HCT116 (cell line): Measurements from ENCODE around the gene MAN2A2. TPM values are rescaled to one million over a fixed set of nuclear protein-coding genes. Genes with fewer than 3 reads are reported as not detected.

Experiments
- ATAC-seq: fragments of 200-7000 bp; cut with Tn5 transposase; 2 replicates; pipeline ENCODE4 v1.9.1; 2020; ENCODE audit warnings: mild to moderate bottlenecking, moderate library complexity
- BruUV-seq: library from RNA; stranded (reverse); fragments of 400-500 nt; replicated peaks from 2 replicates; lab custom pipeline; 2021; lab: Mats Ljungman, UMichigan
- CTCF ChIA-PET: fragments of 300-600 bp; sonication (Branson Sonifier 250); formaldehyde crosslinking; loops from one replicate; lab custom pipeline; 2021; ENCODE audit warnings: antibody characterized with exemption; lab: Charles Lee
- POLR2A ChIA-PET: fragments of 300-600, 350-600 bp; sonication (Branson Sonifier 250); formaldehyde crosslinking; loops from one replicate; lab custom pipeline; 2021; ENCODE audit warnings: antibody characterized with exemption; lab: Charles Lee
- RAD21 ChIA-PET, 2 experiments: fragments of 300-600 bp; sonication (Branson Sonifier 250); formaldehyde crosslinking; loops; one replicate each; lab custom pipeline; 2023; ENCODE audit warnings: low total read pairs in 2 of 2; ENCODE audit not compliant: uncharacterized antibody in 2 of 2, unreplicated experiment in 2 of 2, low non-redundant PET in 1 of 2; lab: Charles Lee
- DNase-seq: peaks from one replicate; pipeline ENCODE4 v3.0.0-alpha.2; 2010; ENCODE audit warnings: low read depth, low spot score
- H2AFZ ChIP-seq: fragments of 200-600 bp; shearing (Covaris generic), sonication (generic); 2 replicates; pipeline ENCODE4 v1.6.1; 2017; ENCODE audit warnings: low read depth, mixed run types, mixed read lengths, antibody characterized with exemption, low read length; ENCODE audit not compliant: poor library complexity, severe bottlenecking
- H3K27ac ChIP-seq: 2 replicates; pipeline ENCODE4 v1.5.1; 2012; ENCODE audit warnings: low read depth, low read length
- H3K27me3 ChIP-seq: fragments of 200-600 bp; sonication (generic); 2 replicates; pipeline ENCODE4 v1.6.1; 2016; ENCODE audit warnings: mixed run types, low read length, mixed read lengths; ENCODE audit not compliant: insufficient read depth
- H3K36me3 ChIP-seq, 2 experiments: fragments of 200-500 bp in 1 of 2; fragments of 200-600 bp in 1 of 2; sonication (Bioruptor generic) in 1 of 2; sonication (generic) in 1 of 2; 2 replicates each; pipeline versions ENCODE4 v1.5.1 to v1.6.1; 2014 to 2016; ENCODE audit warnings: low read length in 2 of 2, inconsistent platforms in 1 of 2, mixed read lengths in 1 of 2, mixed run types in 1 of 2; ENCODE audit not compliant: insufficient read depth in 2 of 2, control insufficient read depth in 1 of 2
- H3K4me1 ChIP-seq, 2 experiments: fragments of 200-600 bp in 1 of 2; sonication (generic) in 1 of 2; 2 replicates each; pipeline versions ENCODE4 v1.5.1 to v1.6.1; 2012 to 2017; ENCODE audit warnings: low read length in 2 of 2, inconsistent platforms in 1 of 2, mild to moderate bottlenecking in 1 of 2, mixed read lengths in 1 of 2, mixed run types in 1 of 2, moderate library complexity in 1 of 2; ENCODE audit not compliant: insufficient read depth in 2 of 2, control insufficient read depth in 1 of 2
- H3K4me2 ChIP-seq: fragments of 200-600 bp; sonication (generic); 2 replicates; pipeline ENCODE4 v1.6.1; 2017; ENCODE audit warnings: mixed run types, low read length, mixed read lengths
- H3K4me3 ChIP-seq, 2 experiments: fragments of 200-600 bp in 1 of 2; sonication (generic) in 1 of 2; replicated peaks in 1 of 2; 2 replicates each; pipeline ENCODE4 v1.5.1; 2011 to 2016; ENCODE audit warnings: low read length in 2 of 2, control low read depth in 1 of 2, low read depth in 1 of 2, mild to moderate bottlenecking in 1 of 2, mixed read lengths in 1 of 2, mixed run types in 1 of 2
- H3K79me2 ChIP-seq: fragments of 200-600 bp; sonication (generic); 2 replicates; pipeline ENCODE4 v1.6.1; 2017; ENCODE audit warnings: mild to moderate bottlenecking, mixed run types, low read length, moderate library complexity, mixed read lengths; ENCODE audit not compliant: insufficient read depth
- H3K9ac ChIP-seq: fragments of 200-600 bp; sonication (generic); 2 replicates; pipeline ENCODE4 v1.6.1; 2016; ENCODE audit warnings: low read length, mixed read lengths
- H3K9me2 ChIP-seq: fragments of 200-600 bp; sonication (generic), shearing (Covaris generic); 2 replicates; pipeline ENCODE4 v1.6.1; 2017; ENCODE audit warnings: mixed run types, mild to moderate bottlenecking, moderate library complexity; ENCODE audit not compliant: insufficient read depth
- H3K9me3 ChIP-seq, 2 experiments: fragments of 200-500 bp in 1 of 2; fragments of 200-600 bp in 1 of 2; sonication (Bioruptor generic) in 1 of 2; sonication (generic) in 1 of 2; 2 replicates each; pipeline ENCODE4 v1.6.1; 2014 to 2017; ENCODE audit warnings: low read length in 2 of 2, mixed read lengths in 2 of 2, inconsistent platforms in 1 of 2, low read depth in 1 of 2, mild to moderate bottlenecking in 1 of 2, mixed run types in 1 of 2, moderate library complexity in 1 of 2; ENCODE audit not compliant: control insufficient read depth in 1 of 2, insufficient read depth in 1 of 2
- H4K20me1 ChIP-seq: fragments of 200-600 bp; sonication (generic), shearing (Covaris generic); 2 replicates; pipeline ENCODE4 v1.6.1; 2017; ENCODE audit warnings: mixed run types, mild to moderate bottlenecking, moderate library complexity; ENCODE audit not compliant: insufficient read depth
- CBX3 ChIP-seq: IDR thresholded peaks from 2 replicates; pipeline ENCODE4 v1.6.1; 2012; ENCODE audit warnings: low read depth
- CTCF ChIP-seq, 3 experiments: fragments of 200-600 bp in 1 of 3; sonication (generic) in 1 of 3; IDR thresholded peaks in 2 of 3; conservative IDR thresholded peaks in 1 of 3; 2 replicates each; pipeline ENCODE4 v1.5.1; 2012 to 2017; ENCODE audit warnings: low read depth in 2 of 3, low read length in 2 of 3, antibody characterized with exemption in 1 of 3, borderline replicate concordance in 1 of 3, control low read depth in 1 of 3, mild to moderate bottlenecking in 1 of 3, mixed read lengths in 1 of 3, mixed run types in 1 of 3, moderate library complexity in 1 of 3; ENCODE audit not compliant: insufficient read depth in 1 of 3
- EZH2 ChIP-seq: fragments of 200-600 bp; sonication (generic); IDR thresholded peaks from 2 replicates; pipeline ENCODE4 v1.6.1; 2017; ENCODE audit warnings: antibody characterized with exemption, mixed run types
- MAX ChIP-seq: IDR thresholded peaks from 2 replicates; pipeline ENCODE4 v1.6.1; 2012
- POLR2A ChIP-seq: IDR thresholded peaks from 2 replicates; pipeline ENCODE4 v1.7.0; 2011; ENCODE audit warnings: borderline replicate concordance; ENCODE audit not compliant: insufficient read depth, insufficient read length; ENCODE audit errors: extremely low read depth
- POLR2AphosphoS5 ChIP-seq: IDR thresholded peaks from 2 replicates; pipeline ENCODE4 v1.6.1; 2011; ENCODE audit warnings: mild to moderate bottlenecking, low read depth, low read length, moderate library complexity
- SIN3A ChIP-seq: IDR thresholded peaks from 2 replicates; pipeline ENCODE4 v1.6.1; 2012; ENCODE audit warnings: low read depth
- SRF ChIP-seq: IDR thresholded peaks from 2 replicates; pipeline ENCODE4 v1.6.1; 2012; ENCODE audit warnings: low read depth
- TCF7L2 ChIP-seq: IDR thresholded peaks from 2 replicates; pipeline ENCODE4 v1.7.0; 2011; ENCODE audit warnings: borderline replicate concordance, inconsistent platforms; ENCODE audit not compliant: insufficient read depth, insufficient read length; ENCODE audit errors: extremely low read depth
- YY1 ChIP-seq: IDR thresholded peaks from 2 replicates; pipeline ENCODE4 v1.6.1; 2011; ENCODE audit warnings: low read length, low read depth, moderate library complexity, mild to moderate bottlenecking; ENCODE audit not compliant: insufficient replicate concordance; ENCODE audit errors: extremely low read depth
- ZFX ChIP-seq: fragments of 450-650 bp; IDR thresholded peaks from 2 replicates; pipeline ENCODE4 v1.6.1; 2017
- intact Hi-C: fragments of 100-400 bp; cut with micrococcal nuclease; formaldehyde crosslinking; loops from 2 replicates; pipeline ENCODE4 v1.10.0; 2022
- total RNA-seq: library from RNA; stranded (reverse); gene quantifications from one replicate; pipeline ENCODE4 v1.2.1, GENCODE V29; 2021; ENCODE audit not compliant: unreplicated experiment

MAN2A2 gene
- total RNA-seq, 1 experiment from 2014 or later, result 44.9 TPM

GRCh38 chr15:90918835-90919234, 15.7 kb downstream of the MAN2A2 start:
- Histone ChIP-seq H3K4me2 (no peak overlapping the region), H3K9me2 (no peaks in the 10 kb centered on the region), H3K4me3 (no peak overlapping the region), H3K27ac (no peak overlapping the region), H3K79me2 (no peaks in the 10 kb centered on the region), H3K9me3 (no peaks in the 10 kb centered on the region), H3K4me1 (no peaks in the 10 kb centered on the region), H4K20me1 (no peaks in the 10 kb centered on the region), H2AFZ (no peak overlapping the region), H3K27me3 (no peaks in the 10 kb centered on the region), H3K9ac (no peak overlapping the region), H3K36me3 (peaks cover under 1 to 4% of the 10 kb centered on the region in 2 experiments; a peak in 3 of 4 replicates)
- ChIA-PET CTCF (no interaction called here), POLR2A (no interaction called here), RAD21 (no interaction called here)
- intact Hi-C loops, result no loop called here
- TF ChIP-seq MAX, result no peak
- TF ChIP-seq SRF, result no peak
- TF ChIP-seq YY1, result no peak
- TF ChIP-seq SIN3A, result no peak
- TF ChIP-seq ZFX, result no peak
- TF ChIP-seq TCF7L2, result no peak
- TF ChIP-seq CBX3, result no peak
- no peak for TF ChIP-seq EZH2
- TF ChIP-seq CTCF (IDR thresholded peaks at IDR 0.05 in 2 of 3, conservative IDR thresholded peaks at IDR 0.05 in 1 of 3; ENCODE audit: borderline replicate concordance in 1 of 3, insufficient read depth in 1 of 3, low read depth in 2 of 3, low read length in 2 of 3), result no peak
- TF ChIP-seq POLR2AphosphoS5, result no peak
- TF ChIP-seq POLR2A, result no peak
- DNase-seq (no peak), ATAC-seq (no peak)
- no TSS peak for BruUV-seq
